Measurements from ENCODE around the gene HSBP1.

Gene HSBP1

GRCh38 chr16:83830091-83830768 lies 22.5 kb downstream of the HSBP1 start:
- no peak for TF ChIP-seq CTCF (conservative IDR thresholded peaks at IDR 0.05)
- H3K27ac ChIP-seq: no peak overlapping the region

- no peak overlapping the region for H3K27ac ChIP-seq
- TF ChIP-seq CTCF (conservative IDR thresholded peaks at IDR 0.05): no peak
Observed at GRCh38 chr16:83830769-83831455, 23.1 kb downstream of the HSBP1 start.

- TF ChIP-seq CTCF (conservative IDR thresholded peaks at IDR 0.05): no peak
- no peak overlapping the region for H3K27ac ChIP-seq
Observed at GRCh38 chr16:83831456-83831987, 23.7 kb downstream of the HSBP1 start.

- no peak overlapping the region for H3K27ac ChIP-seq
- TF ChIP-seq CTCF (conservative IDR thresholded peaks at IDR 0.05): no peak
Observed at GRCh38 chr16:83833921-83834320, 26.1 kb downstream of the HSBP1 start.

GRCh38 chr16:83835586-83836566 lies 28.1 kb downstream of the HSBP1 start:
- TF ChIP-seq CTCF (conservative IDR thresholded peaks at IDR 0.05): no peak

GRCh38 chr16:83837566-83837965 lies 29.8 kb downstream of the HSBP1 start:
- TF ChIP-seq CTCF (conservative IDR thresholded peaks at IDR 0.05): no peak
- H3K27ac ChIP-seq: no peak overlapping the region

More at GRCh38 chr16:83835586-83836566, 28.1 kb downstream of the HSBP1 start:
- no peak overlapping the region for H3K27ac ChIP-seq

GRCh38 chr16:83838151-83838550 lies 30.4 kb downstream of the HSBP1 start:
- H3K27ac ChIP-seq: no peak overlapping the region
- TF ChIP-seq CTCF (conservative IDR thresholded peaks at IDR 0.05): no peak
